NCI-H510A treated with DMSO at 0.1 percent for 48 hours (cell line): ENCODE results near the gene INPP4B.

Experiments used
- DNase-seq: peaks from one replicate; lab custom pipeline; 2025; lab: John Stamatoyannopoulos, UW

Gene INPP4B

DNA sequence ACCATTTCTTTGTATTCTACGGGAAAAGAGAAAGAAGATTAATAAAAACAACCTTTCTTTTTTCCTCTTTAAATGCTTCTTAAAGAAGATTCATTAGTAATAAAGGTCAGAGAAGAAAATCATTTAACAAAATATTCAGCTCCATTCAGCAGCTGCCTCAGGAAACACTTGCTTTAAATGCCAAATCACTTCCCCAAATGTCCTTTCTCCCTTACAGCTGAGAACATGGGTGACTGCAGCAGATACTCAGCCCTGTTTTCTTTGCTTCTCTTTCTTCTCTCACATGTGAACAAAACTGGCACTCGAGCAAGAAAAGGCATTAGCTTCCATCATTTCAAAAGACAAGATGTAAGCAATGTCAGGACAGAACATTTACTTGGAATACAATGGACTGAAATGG lies 120.2 kb downstream of the INPP4B start:
- DNase-seq = no peak

- DNase-seq = no peak
These were observed 124.9 kb downstream of the INPP4B start for GRCh38 chr4:142721187-142721586.

DNA sequence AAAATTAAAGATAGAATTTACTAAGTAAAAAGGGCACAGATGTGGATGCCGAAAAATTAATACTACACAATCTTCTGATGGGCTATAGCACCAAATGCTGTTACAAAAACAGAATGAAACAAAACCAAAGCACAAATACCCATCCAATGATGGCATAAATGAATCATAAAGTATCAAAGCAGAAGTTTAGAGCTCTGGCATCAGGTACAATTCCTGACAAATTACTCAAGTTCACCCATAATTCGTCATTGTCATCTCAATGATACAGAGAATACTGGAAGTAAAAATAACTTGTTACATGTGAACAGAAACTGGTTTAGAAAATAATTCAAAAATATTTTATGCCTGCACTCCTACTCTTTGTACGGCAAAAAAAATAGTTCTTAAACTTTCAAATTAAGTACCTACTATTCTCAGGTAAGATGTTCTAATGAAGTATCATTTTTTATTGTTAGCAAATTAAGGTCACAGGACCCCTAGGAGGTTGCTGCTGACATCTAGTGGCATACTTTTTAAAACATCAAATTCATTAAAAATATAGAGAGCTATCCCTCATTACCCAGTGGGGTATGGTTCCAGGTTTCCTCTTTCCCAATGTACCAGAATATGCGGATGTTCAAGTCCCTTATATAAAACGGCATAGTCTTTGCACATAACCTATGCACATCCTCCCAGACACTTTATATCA lies 126.1 kb downstream of the INPP4B start:
- peak; percentile 16 for DNase-seq

GRCh38 chr4:142718981-142719380 lies 127.1 kb downstream of the INPP4B start:
- DNase-seq = no peak

DNA sequence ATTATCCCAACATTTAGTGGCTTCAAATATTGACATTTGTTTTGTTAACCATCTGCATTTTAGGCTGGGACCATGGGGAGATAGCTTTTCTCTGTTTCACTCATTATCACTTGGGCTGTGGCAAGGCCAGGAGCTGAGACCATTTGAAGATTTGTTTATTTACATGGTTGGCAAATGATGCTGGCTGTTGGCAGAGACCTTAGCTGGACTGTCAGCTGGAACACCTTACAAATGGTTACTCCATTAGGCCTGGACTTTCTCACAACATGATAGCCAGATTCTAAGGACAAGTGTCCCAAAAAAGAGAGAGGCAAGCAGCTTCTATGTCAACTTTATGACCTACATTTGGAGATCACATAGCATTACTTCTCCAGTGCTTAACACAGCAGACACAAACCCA lies 130.4 kb downstream of the INPP4B start:
- DNase-seq = no peak

DNA sequence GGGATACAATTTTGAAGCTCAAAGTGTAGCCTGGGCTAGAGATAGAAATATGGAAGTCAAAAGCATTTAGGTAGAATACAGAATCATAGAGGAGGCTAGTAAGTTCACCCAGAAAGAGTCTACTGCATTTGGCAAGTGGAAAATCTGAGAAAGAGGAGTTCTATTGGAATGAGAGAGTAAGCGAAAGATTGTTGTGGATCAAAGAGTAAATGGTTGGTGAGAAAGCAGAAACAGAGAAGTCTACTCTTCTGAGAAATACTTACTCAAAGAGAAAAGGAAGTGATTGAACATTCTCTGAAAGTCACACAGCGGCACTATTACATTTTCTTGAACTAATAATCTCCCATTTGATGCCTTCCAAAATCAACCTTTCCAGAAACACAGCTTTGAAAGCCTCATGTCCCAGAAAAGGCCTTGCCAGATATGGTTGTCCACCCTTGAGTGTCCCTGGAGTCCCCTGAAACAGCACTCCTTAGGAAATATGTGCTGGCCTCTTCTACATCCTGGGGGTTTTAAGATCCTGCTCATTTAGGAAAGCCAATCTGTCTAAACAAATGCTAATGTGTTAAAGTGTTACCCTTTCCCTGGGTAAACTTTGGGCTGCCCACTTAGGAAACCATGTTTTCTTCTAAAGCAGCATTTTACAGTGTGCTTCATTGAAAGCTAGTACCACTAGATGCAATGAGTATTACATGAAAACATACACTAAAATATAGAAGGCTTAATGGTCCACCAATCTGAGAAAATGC lies 132.6 kb downstream of the INPP4B start:
- DNase-seq = no peak

DNA sequence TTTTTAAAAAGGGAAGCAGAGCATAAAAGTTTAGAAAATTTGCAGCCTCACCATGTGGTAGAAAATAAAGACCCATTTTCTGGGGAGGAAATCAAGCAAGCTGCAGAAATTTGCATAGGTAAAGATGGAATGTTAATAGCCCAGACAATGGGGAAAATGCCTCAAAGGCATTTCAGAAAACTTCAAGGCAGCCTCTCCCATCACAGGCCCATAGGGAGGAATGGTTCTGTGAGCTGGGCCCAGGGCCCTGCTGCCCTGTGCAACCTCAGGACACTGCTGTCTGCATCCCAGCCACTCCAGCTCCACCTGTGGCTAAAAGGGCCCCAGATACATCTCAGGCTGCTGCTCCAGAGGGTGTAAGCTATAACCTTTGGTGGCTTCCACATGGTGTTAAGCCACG lies 137.9 kb downstream of the INPP4B start:
- DNase-seq = no peak

- DNase-seq = no peak
These were observed 138.7 kb downstream of the INPP4B start for GRCh38 chr4:142707401-142707800.

DNA sequence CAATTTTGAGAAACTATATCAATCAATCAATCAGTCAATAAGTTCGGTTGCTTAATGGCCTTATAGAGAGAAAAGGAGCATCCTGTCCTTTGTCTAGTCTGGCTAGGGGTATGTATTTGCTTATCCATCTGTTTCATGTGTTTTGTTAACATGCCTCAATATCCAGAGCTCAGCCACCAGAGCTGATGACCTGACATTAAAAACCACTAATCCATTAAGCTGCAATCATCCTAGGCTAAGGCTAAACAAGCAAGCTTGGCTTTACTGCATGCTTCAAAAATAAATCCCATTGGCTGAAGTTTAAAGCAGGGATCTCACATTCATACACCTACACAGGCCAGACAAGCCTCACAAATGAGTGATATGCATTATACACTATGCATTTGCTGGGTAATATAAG lies 139.7 kb downstream of the INPP4B start:
- DNase-seq = no peak

- no peak for DNase-seq
These were observed 140.3 kb downstream of the INPP4B start for GRCh38 chr4:142705820-142706219.

- no peak for DNase-seq
These were observed 142.3 kb downstream of the INPP4B start for GRCh38 chr4:142703694-142704309.

- DNase-seq = no peak
These were observed 145.1 kb downstream of the INPP4B start for GRCh38 chr4:142701017-142701416.

DNA sequence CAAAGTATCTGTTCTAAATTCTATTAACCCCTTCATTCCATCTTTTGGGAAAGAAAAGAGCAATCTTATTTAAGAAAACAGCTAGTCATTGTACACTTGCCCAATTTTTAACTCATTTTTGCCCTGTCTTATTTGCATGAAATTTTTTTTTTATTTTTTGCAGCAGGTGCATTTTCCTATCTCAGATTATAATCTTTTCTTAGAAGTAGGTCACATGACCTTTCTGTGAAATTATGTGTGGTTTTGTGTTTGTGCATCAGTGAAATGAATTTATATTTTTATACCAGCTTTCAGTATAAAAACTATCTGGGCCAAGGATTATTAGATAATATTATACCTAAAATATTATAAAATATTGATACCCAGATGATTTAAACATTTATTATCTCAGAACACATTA lies 145.6 kb downstream of the INPP4B start:
- DNase-seq = no peak

DNA sequence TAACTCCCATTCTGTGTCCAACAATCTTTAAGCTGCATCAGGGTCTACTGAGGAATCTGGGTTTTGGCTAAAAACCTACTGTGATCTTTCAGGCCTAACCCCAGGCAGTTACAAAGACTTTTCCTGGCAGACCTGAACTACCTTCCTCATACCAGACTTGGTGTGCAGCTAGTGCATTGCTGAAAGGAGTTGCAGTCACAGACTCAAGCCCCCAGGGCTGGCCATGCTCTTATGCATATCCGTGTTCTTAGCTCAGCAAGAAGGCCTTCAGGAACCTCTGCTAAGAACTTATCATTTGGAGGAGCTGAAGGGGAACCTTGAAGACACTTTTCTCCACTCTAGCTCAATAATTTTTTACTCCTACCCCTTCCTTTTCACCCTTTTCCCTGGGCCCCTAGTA lies 147.5 kb downstream of the INPP4B start:
- no peak for DNase-seq

DNA sequence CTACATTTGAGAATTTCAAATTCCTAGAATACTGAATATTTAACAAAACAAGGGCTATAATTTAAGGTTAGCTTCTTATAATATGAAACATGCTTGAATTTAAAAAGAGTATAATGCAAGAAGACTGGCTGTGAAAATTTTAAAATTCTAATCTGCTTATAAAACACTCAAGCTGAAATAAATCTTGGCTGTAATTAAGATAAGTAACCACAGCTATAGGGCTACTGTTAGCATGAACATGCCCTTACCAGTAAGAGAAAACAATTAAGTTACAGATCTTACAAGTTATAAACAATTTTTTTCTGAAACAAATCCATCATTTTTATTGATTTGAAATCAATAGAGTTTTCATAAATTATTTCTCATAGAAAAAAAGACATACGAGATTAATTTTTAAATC lies 148.2 kb downstream of the INPP4B start:
- DNase-seq = no peak

DNA sequence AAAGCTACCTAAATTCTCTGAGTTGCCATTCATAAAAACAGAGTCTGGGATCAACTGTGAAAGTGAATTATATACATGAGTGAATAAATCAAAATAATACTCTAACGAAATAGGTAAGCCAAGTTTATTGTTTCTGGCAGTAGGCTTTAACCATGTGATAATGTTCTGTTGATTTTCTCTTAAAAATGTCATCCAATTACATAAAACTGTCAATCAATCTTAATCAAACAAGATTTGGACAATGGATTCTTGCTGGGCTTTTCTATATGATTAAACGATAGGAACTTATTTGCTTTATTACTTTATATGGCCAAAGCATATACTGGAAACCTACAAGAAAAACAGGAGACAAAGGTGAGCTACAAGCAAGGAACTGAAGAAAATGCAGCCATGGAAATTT lies 148.8 kb downstream of the INPP4B start:
- DNase-seq = no peak

DNA sequence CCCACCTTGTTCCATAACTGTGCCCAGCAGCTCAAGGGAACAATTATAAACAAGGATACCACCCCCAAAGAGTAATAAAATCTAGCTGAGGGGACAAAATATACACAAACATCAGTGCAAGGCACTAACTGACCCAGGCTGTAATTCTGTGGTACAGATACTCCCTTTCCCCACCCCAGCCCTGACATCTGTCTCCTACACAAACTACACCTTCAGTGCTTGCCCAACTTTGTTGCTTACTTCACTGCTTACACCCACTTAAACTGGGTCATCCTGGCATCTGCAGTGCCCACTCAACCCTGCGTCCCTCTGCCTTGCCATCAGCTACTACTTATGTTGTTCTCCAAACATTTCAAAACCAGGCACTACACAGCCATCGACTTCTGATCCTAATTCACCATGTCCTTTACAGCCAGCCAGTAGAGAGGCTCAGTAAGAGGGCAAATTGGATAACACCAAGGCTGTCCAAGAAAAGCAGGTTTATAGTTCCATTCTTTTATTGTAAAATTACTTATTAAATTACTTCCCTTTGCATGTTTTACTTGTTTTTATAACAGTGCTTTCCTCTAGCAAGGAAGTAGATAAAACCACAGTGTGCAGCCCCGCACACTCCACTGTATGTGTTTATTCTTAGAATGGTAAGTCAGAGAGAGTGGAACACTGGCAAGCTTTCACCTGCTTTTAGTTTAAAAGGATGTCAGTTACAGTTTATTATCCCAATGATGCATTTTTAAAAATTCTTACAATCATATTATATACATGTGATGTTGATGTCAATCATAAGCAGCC lies 149.6 kb downstream of the INPP4B start:
- DNase-seq = peak; percentile 34

GRCh38 chr4:142690406-142691163 lies 155.5 kb downstream of the INPP4B start:
- no peak for DNase-seq

DNA sequence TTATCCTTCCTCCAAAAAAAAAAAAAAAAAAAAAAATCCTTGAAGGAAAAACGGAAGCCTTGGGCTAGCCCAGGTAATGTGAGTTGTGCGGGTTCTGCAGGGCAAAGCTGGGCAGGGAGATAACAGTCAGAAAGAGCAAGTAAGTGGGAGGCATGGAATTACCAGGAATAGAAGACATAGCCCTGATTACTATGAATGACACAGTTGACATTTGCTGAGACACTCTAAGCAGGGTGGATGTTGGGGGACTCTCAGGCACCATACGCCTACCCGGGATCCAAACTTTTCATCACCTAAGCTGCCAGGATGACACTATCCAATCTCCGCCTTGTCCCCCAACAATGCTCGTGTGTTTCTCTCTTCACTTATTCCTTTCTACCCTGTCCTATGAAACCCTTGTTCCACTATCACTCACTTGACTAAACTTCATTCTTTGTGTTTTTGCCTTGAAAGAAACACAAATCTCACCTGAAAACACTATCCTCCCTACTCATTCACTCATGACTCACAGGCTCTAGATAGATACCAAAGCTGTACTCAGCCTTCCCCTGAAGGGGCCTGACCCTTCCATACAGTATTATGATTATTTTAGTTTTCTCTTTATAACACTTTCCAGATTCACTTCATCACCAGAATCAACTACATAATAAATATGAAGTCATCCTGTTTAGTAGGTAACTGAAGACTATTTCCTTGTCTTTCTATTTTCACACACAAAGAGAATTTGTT lies 158.4 kb downstream of the INPP4B start:
- no peak for DNase-seq

DNA sequence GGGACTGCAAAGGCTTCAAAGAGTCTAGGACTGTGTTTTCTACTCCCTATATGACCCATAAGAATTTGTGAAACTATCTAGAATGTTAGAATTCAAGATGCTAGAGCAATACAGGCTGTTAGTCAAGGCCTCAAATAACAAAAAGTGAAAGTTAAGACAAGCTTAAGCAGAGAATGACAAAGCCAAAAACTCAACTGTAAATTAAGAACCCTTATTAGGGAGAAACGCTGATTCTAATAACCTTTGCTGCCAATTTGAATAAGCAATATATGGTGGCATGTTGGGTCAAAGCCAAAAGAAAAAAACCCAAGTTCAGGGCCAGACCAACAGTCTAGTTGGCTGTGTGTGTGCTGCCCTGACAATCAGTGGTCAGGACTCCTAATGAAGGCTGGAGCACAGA lies 160.0 kb downstream of the INPP4B start:
- no peak for DNase-seq

DNA sequence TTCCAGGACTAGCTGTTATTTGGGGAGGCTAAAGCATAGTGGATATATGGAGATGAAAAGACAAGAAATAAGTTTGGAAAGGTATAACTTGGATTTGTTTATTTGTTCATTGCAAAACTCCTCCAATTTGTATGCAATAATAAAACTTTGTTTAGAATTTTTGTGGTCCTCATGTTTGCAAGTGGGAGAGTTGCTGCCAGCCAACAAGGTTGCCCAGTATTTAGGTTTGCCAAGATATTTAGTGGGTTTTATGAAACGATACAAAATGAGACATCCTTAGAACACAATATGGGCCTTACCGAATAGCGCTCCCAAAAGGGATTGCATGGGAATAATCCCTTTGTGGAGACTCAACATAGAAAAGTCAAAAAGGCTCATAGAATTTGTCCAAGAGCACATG lies 162.1 kb downstream of the INPP4B start:
- no peak for DNase-seq
